ENCODE measurements around the gene ELFN2. TPM values are rescaled to one million over a fixed set of nuclear protein-coding genes. Genes with fewer than 3 reads are reported as not detected.

ELFN2 gene
- total and polyA plus RNA-seq, 4 donors = 0.07 to 0.19 (median 0.08) TPM; not detected in 1

- Histone ChIP-seq H3K9me3 (ENCODE audit: control insufficient read depth in 4 of 4, low read length in 3 of 4) (no peaks in the 10 kb centered on the region), H3K4me3 (ENCODE audit: low read depth in 1 of 3, low read length in 3 of 3) (no peak overlapping the region), H3K4me1 (ENCODE audit: control insufficient read depth in 4 of 4, insufficient read depth in 4 of 4, low read length in 3 of 4) (peaks cover 7 to 12% (median 8%) of the 10 kb centered on the region in 4 donors), H3K9ac (ENCODE audit: low read depth in 1 of 2, low read length in 2 of 2) (no peak overlapping the region), H3K36me3 (ENCODE audit: control insufficient read depth in 4 of 4, insufficient read depth in 3 of 4, low read depth in 1 of 4, low read length in 3 of 4) (no peaks in the 10 kb centered on the region), H3K27me3 (ENCODE audit: control insufficient read depth in 4 of 4, insufficient read depth in 4 of 4, low read length in 3 of 4) (no peaks in the 10 kb centered on the region), H3K27ac (ENCODE audit: low read depth in 1 of 2, low read length in 2 of 2) (no peak overlapping the region)
- TF ChIP-seq REST (IDR thresholded peaks at IDR 0.05) = no peak
- TF ChIP-seq JUND (IDR thresholded peaks at IDR 0.05) = no peak
- TF ChIP-seq HNF4G (IDR thresholded peaks at IDR 0.05) = no peak
- TF ChIP-seq ATF3 (IDR thresholded peaks at IDR 0.05) = no peak
- TF ChIP-seq NR2F2 (IDR thresholded peaks at IDR 0.05) = no peak
- TF ChIP-seq FOXA1 (IDR thresholded peaks at IDR 0.05) = no peak
- TF ChIP-seq CTCF (IDR thresholded peaks at IDR 0.05; ENCODE audit: low read depth, low read length, missing input control) = no peak
- TF ChIP-seq GABPA (IDR thresholded peaks at IDR 0.05 in 1 of 2, conservative IDR thresholded peaks at IDR 0.05 in 1 of 2) = no peak
- TF ChIP-seq HNF4A (conservative IDR thresholded peaks at IDR 0.05) = no peak
- TF ChIP-seq RAD21 (IDR thresholded peaks at IDR 0.05) = no peak
- TF ChIP-seq ZBTB33 (IDR thresholded peaks at IDR 0.05) = no peak
- 80% methylated on average over 8 of the region's 8 CpGs for WGBS
- DNase-seq (ENCODE audit: low spot score) = no peak
These were observed 18.2 kb downstream of the ELFN2 start for GRCh38 chr22:37409031-37409430.

GRCh38 chr22:37407856-37408255, 19.4 kb downstream of the ELFN2 start:
- H3K27me3 ChIP-seq (ENCODE audit: control insufficient read depth in 4 of 4, insufficient read depth in 4 of 4, low read length in 3 of 4) = no peaks in the 10 kb centered on the region
- no peak for DNase-seq (ENCODE audit: low spot score)
- H3K9me3 ChIP-seq (ENCODE audit: control insufficient read depth in 4 of 4, low read length in 3 of 4) = no peaks in the 10 kb centered on the region
- peaks cover 7 to 12% (median 8%) of the 10 kb centered on the region in 4 donors for H3K4me1 ChIP-seq (ENCODE audit: control insufficient read depth in 4 of 4, insufficient read depth in 4 of 4, low read length in 3 of 4)
- WGBS = 85% methylated on average over 8 of the region's 8 CpGs
- H3K27ac ChIP-seq (ENCODE audit: low read depth in 1 of 2, low read length in 2 of 2) = no peak overlapping the region
- TF ChIP-seq FOXA1 (IDR thresholded peaks at IDR 0.05) (no peak), HNF4A (conservative IDR thresholded peaks at IDR 0.05) (no peak), EGR1 (IDR thresholded peaks at IDR 0.05; ENCODE audit: low read depth in 2 of 2) (no peak), ZBTB33 (IDR thresholded peaks at IDR 0.05) (no peak), REST (IDR thresholded peaks at IDR 0.05) (no peak), JUND (IDR thresholded peaks at IDR 0.05) (no peak), RXRA (IDR thresholded peaks at IDR 0.05) (no peak), GABPA (IDR thresholded peaks at IDR 0.05 in 1 of 2, conservative IDR thresholded peaks at IDR 0.05 in 1 of 2) (no peak), NR2F2 (IDR thresholded peaks at IDR 0.05) (no peak), FOXA2 (IDR thresholded peaks at IDR 0.05) (no peak), TAF1 (conservative IDR thresholded peaks at IDR 0.05) (no peak)
- H3K9ac ChIP-seq (ENCODE audit: low read depth in 1 of 2, low read length in 2 of 2) = no peak overlapping the region
- H3K36me3 ChIP-seq (ENCODE audit: control insufficient read depth in 4 of 4, insufficient read depth in 3 of 4, low read depth in 1 of 4, low read length in 3 of 4) = no peaks in the 10 kb centered on the region
- no peak overlapping the region for H3K4me3 ChIP-seq (ENCODE audit: low read depth in 1 of 3, low read length in 3 of 3)

Data from liver (tissue), 9 donors.